Cardiac fibroblast (primary cell): ENCODE data around the gene OR13J1.

Source experiments
- DNase-seq, 2 donors: peaks; one replicate each; pipeline versions ENCODE4 v3.0.0 to v3.0.0-alpha.2; 2010; ENCODE audit warnings: low read depth in 2 of 2
- H3K4me3 ChIP-seq, 2 donors: replicated peaks in 1 of 2; 1 replicate in 1 of 2; 2 replicates in 1 of 2; pipeline ENCODE4 v1.5.1; 2011; ENCODE audit warnings: low read depth in 2 of 2, low read length in 2 of 2, mild to moderate bottlenecking in 2 of 2, moderate library complexity in 1 of 2
- CTCF ChIP-seq: IDR thresholded peaks from one replicate; pipeline ENCODE4 v1.5.1; 2011; ENCODE audit warnings: low read depth, mild to moderate bottlenecking, low read length, inconsistent platforms

OR13J1 gene

DNA sequence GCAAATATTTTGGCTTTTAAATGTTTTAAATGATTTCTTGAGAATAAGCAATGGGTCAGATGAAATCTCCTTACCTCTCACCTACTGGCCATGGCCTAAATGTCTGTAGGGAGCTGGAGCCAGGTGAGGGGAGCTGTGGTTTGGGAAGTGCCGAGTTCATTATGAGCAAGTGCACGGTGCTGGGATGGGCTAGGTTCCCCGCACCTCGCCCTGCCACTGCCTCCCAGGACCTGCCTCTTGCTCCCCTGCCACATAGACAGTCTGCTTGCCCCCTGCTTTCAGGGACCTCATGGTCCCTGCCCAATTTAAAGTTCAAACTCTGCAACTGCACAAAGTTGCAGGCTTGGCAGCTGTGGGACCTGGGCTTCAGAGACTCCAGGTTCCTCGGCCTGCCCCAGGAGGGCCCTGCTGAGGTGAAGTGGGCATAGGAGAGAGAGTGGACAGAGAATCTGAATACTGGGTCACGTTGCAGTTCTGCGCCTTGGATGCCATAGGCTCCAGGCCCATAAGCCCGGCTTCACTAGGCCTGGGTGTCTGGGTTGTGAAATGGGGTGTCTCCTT is 5.4 kb downstream of the OR13J1 start:
- DNase-seq = no peak
- H3K4me3 ChIP-seq = no peak overlapping the region
- no peak for TF ChIP-seq CTCF

GRCh38 chr9:35863583-35863982 is 6.6 kb downstream of the OR13J1 start:
- TF ChIP-seq CTCF = no peak
- no peak for DNase-seq
- H3K4me3 ChIP-seq = no peak overlapping the region

DNA sequence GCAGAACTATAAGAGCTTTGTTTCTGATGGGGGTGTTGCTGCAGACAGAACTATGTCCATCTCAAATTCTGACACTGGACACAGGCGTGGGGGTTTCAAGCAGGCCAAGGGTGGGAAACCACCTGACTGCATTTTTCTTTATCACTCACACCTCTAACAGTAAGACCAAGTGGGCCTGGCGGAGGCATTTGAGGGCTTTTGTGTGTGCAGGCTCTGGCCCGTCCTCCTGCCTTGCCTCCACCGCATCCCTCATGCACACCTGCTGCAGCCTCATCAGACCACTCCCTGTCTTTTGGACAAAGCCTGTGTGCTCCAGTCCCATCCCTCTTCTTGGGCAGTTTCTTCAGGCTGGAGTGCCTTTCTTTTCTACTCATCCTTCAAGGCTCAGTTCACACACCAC is 7.9 kb downstream of the OR13J1 start:
- TF ChIP-seq CTCF = no peak
- DNase-seq = no peak
- H3K4me3 ChIP-seq = no peak overlapping the region

- TF ChIP-seq CTCF = no peak
- DNase-seq = no peak
- H3K4me3 ChIP-seq = no peak overlapping the region
Observed at GRCh38 chr9:35861161-35861897, 8.9 kb downstream of the OR13J1 start.

- H3K4me3 ChIP-seq = no peak overlapping the region
- no peak for DNase-seq
- no peak for TF ChIP-seq CTCF
Observed at GRCh38 chr9:35859990-35860339, 10.2 kb downstream of the OR13J1 start.

DNA sequence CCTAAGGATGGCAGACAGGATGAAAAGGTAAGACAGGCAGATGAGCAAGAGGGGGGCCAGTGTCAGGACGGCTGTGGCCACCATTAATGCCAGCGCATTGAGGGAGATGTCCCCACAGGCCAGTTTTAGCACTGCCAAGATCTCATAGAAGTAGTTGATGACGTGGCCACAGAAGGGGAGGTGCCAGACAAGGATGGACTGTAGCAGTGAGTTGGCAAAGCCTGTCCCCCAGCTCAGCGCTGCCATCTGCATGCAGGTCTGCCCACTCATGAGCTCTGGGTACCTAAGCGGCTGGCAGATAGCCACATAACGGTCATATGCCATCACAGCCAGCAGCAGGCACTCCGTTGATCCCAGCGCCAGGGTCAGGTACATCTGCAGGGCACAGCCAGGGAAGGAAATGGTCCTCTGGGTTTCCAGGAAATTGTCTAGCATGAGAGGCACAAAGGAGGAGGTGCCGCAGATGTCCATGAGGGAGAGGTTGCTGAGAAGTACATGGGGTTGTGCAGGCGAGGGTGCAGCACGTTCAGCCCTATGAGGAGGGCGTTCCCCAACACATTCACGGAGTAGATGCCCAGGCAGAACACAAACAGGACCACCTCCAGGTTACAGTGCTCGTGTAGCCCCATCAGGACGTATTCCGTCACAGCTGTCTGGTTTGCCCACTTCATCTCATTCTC is 10.8 kb downstream of the OR13J1 start:
- no peak overlapping the region for H3K4me3 ChIP-seq
- TF ChIP-seq CTCF = no peak
- DNase-seq = peak in 1 of 2 donors; percentile 11
